WTC11 (cell line): ENCODE measurements around the gene SMIM12. TPM values are rescaled to one million over a fixed set of nuclear protein-coding genes. Genes with fewer than 3 reads are reported as not detected.

ENCODE experiments used
- ATAC-seq: fragments of 200-7000 bp; cut with Tn5 transposase; 2 replicates; pipeline ENCODE4 v1.10.0; 2021; ENCODE audit warnings: mild to moderate bottlenecking, moderate library complexity
- CTCF ChIA-PET: fragments of 300-600 bp; sonication (Branson Sonifier 250); formaldehyde crosslinking; loops from one replicate; lab custom pipeline; 2021; ENCODE audit warnings: antibody characterized with exemption; lab: Charles Lee
- POLR2A ChIA-PET: fragments of 350-600 bp; sonication (Branson Sonifier 250); formaldehyde crosslinking; loops from one replicate; lab custom pipeline; 2021; ENCODE audit warnings: antibody characterized with exemption; lab: Charles Lee
- DNase-seq: peaks from one replicate; pipeline ENCODE4 v3.0.0; 2021; ENCODE audit warnings: low spot score
- H3K27ac Mint-ChIP-seq: 2 replicates; pipeline ENCODE4 v1.8.0; 2021; ENCODE audit warnings: mixed read lengths
- H3K27me3 Mint-ChIP-seq: 2 replicates; pipeline ENCODE4 v1.8.0; 2021; ENCODE audit warnings: low read depth, mild to moderate bottlenecking, moderate library complexity, mixed read lengths
- H3K36me3 Mint-ChIP-seq: 2 replicates; pipeline ENCODE4 v1.8.0; 2021; ENCODE audit warnings: mixed read lengths
- H3K4me1 Mint-ChIP-seq: 2 replicates; pipeline ENCODE4 v1.8.0; 2022; ENCODE audit warnings: mixed read lengths
- H3K4me3 Mint-ChIP-seq: 2 replicates; pipeline ENCODE4 v1.8.0; 2021; ENCODE audit warnings: mild to moderate bottlenecking, moderate library complexity, mixed read lengths
- H3K9me3 Mint-ChIP-seq: 2 replicates; pipeline ENCODE4 v1.8.0; 2021; ENCODE audit warnings: mixed read lengths
- AR ChIP-seq: fragments of 250-450 bp; sonication (Bioruptor Pico); IDR thresholded peaks from 2 replicates; pipeline ENCODE4 v1.9.0; 2021; ENCODE audit warnings: mild to moderate bottlenecking
- ATF2 ChIP-seq: sonication (generic); formaldehyde crosslinking; IDR thresholded peaks from 2 replicates; pipeline ENCODE4 v1.8.1; 2022; ENCODE audit warnings: low read depth, missing genetic modification reagents, borderline replicate concordance
- CTCF ChIP-seq: fragments of 200-600 bp; IDR thresholded peaks from 2 replicates; pipeline ENCODE4 v1.8.0; 2022; ENCODE audit warnings: antibody characterized with exemption
- E2F5 ChIP-seq: sonication (generic); formaldehyde crosslinking; IDR thresholded peaks from 2 replicates; pipeline ENCODE4 v1.8.1; 2022; ENCODE audit warnings: mild to moderate bottlenecking, moderate library complexity, missing genetic modification reagents
- ETV6 ChIP-seq: sonication (generic); formaldehyde crosslinking; IDR thresholded peaks from 2 replicates; pipeline ENCODE4 v1.8.1; 2022; ENCODE audit warnings: mild to moderate bottlenecking, missing genetic modification reagents
- FOXJ3 ChIP-seq: sonication (generic); formaldehyde crosslinking; IDR thresholded peaks from 2 replicates; pipeline ENCODE4 v1.9.0; 2021; ENCODE audit warnings: missing genetic modification reagents, mild to moderate bottlenecking, borderline replicate concordance
- GABPB1 ChIP-seq: sonication (generic); formaldehyde crosslinking; IDR thresholded peaks from 2 replicates; pipeline ENCODE4 v1.8.1; 2023; ENCODE audit warnings: mild to moderate bottlenecking, missing genetic modification reagents
- IRF1 ChIP-seq: sonication (generic); formaldehyde crosslinking; IDR thresholded peaks from 2 replicates; pipeline ENCODE4 v1.8.0; 2023; ENCODE audit warnings: missing genetic modification reagents
- IRF2 ChIP-seq: sonication (generic); formaldehyde crosslinking; IDR thresholded peaks from 2 replicates; pipeline ENCODE4 v1.8.0; 2022; ENCODE audit warnings: low read depth, missing genetic modification reagents, borderline replicate concordance
- JUN ChIP-seq: sonication (generic); formaldehyde crosslinking; IDR thresholded peaks from 2 replicates; pipeline ENCODE4 v1.8.0; 2023; ENCODE audit warnings: mild to moderate bottlenecking, missing genetic modification reagents
- KAT7 ChIP-seq: sonication (generic); formaldehyde crosslinking; IDR thresholded peaks from 2 replicates; pipeline ENCODE4 v1.8.1; 2023; ENCODE audit warnings: missing genetic modification reagents, mild to moderate bottlenecking, borderline replicate concordance
- MYBL2 ChIP-seq: sonication (generic); formaldehyde crosslinking; IDR thresholded peaks from 2 replicates; pipeline ENCODE4 v1.8.1; 2023; ENCODE audit warnings: mild to moderate bottlenecking, moderate library complexity, missing genetic modification reagents
- NFATC4 ChIP-seq: fragments of 250-450 bp; sonication (Bioruptor Pico); IDR thresholded peaks from 2 replicates; pipeline ENCODE4 v1.9.0; 2021; ENCODE audit warnings: mild to moderate bottlenecking
- NR1H2 ChIP-seq: sonication (generic); formaldehyde crosslinking; IDR thresholded peaks from 2 replicates; pipeline ENCODE4 v1.9.0; 2021; ENCODE audit warnings: mild to moderate bottlenecking, moderate library complexity, missing genetic modification reagents
- NR2C2 ChIP-seq: sonication (generic); formaldehyde crosslinking; IDR thresholded peaks from 2 replicates; pipeline ENCODE4 v1.8.0; 2022; ENCODE audit warnings: mild to moderate bottlenecking, missing genetic modification reagents
- OVOL2 ChIP-seq: fragments of 250-450 bp; sonication (Bioruptor Pico); IDR thresholded peaks from 2 replicates; pipeline ENCODE4 v1.9.0; 2021; ENCODE audit warnings: mild to moderate bottlenecking, borderline replicate concordance
- RORB ChIP-seq: fragments of 250-450 bp; sonication (Bioruptor Pico); IDR thresholded peaks from 2 replicates; pipeline ENCODE4 v1.9.0; 2021; ENCODE audit warnings: mild to moderate bottlenecking
- SP1 ChIP-seq: sonication (generic); formaldehyde crosslinking; conservative IDR thresholded peaks from 2 replicates; pipeline ENCODE4 v1.8.1; 2022; ENCODE audit warnings: missing genetic modification reagents
- TEAD1 ChIP-seq: sonication (generic); formaldehyde crosslinking; IDR thresholded peaks from 2 replicates; pipeline ENCODE4 v1.8.0; 2022; ENCODE audit warnings: mild to moderate bottlenecking, missing genetic modification reagents
- ZMAT4 ChIP-seq: fragments of 250-450 bp; sonication (Bioruptor Pico); IDR thresholded peaks from 2 replicates; pipeline ENCODE4 v1.9.0; 2021; ENCODE audit warnings: mild to moderate bottlenecking
- ZNF281 ChIP-seq: sonication (generic); formaldehyde crosslinking; IDR thresholded peaks from 2 replicates; pipeline ENCODE4 v1.8.0; 2023; ENCODE audit warnings: mild to moderate bottlenecking, missing genetic modification reagents
- ZNF396 ChIP-seq: fragments of 250-450 bp; sonication (Bioruptor Pico); IDR thresholded peaks from 2 replicates; pipeline ENCODE4 v1.8.0; 2021; ENCODE audit warnings: mild to moderate bottlenecking, moderate library complexity, borderline replicate concordance
- total RNA-seq: library from RNA; stranded (reverse); gene quantifications from 3 replicates; pipeline ENCODE4 v1.2.3, GENCODE V29; 2021

The SMIM12 gene
- total RNA-seq, 1 experiment from 2014 or later, result 34.6 TPM

GRCh38 chr1:34884961-34885360 is 25.4 kb upstream of the SMIM12 start:
- Mint-ChIP-seq H3K27me3 (peaks cover 40% of the 10 kb centered on the region), H3K4me3 (peak overlapping the region; percentile 88), H3K9me3 (no peaks in the 10 kb centered on the region), H3K4me1 (peaks cover 7% of the 10 kb centered on the region; the same call in 1 of the 2 replicates), H3K36me3 (no peaks in the 10 kb centered on the region), H3K27ac (no peak overlapping the region)
- ChIA-PET POLR2A (interaction anchor here (0.9 to 1.6 kb wide), 5 partner anchors 18 to 45 kb away, joined by 3 to 6 read pairs (median 5); partner anchors contain the start of gene DLGAP3), CTCF (interaction anchor here (0.6 to 3.3 kb wide), 18 partner anchors 13 to 366 kb away, joined by 3 to 47 read pairs (median 4); partner anchors contain the start of genes DLGAP3, SMIM12 and TMEM35B)
- peak; percentile 75 for DNase-seq
- ATAC-seq, result peak; percentile 68
- TF ChIP-seq KAT7 (CRISPR knock-in tag) (peak; percentile 47; the same call in 1 of the 2 replicates), RORB (CRISPR knock-in tag) (no peak)

GRCh38 chr1:34884536-34884935 is 25.0 kb upstream of the SMIM12 start:
- DNase-seq (no peak), ATAC-seq (no peak)
- no peak for TF ChIP-seq FOXJ3 (CRISPR knock-in tag)
- TF ChIP-seq CTCF, result no peak
- no peak for TF ChIP-seq ZNF396 (CRISPR knock-in tag)
- TF ChIP-seq NFATC4 (CRISPR knock-in tag), result no peak
- no peak for TF ChIP-seq E2F5
- no peak for TF ChIP-seq MYBL2
- TF ChIP-seq NR1H2 (CRISPR knock-in tag), result no peak
- TF ChIP-seq AR (CRISPR knock-in tag), result no peak
- no peak for TF ChIP-seq ZMAT4
- TF ChIP-seq SP1 (CRISPR knock-in tag), result no peak
- TF ChIP-seq TEAD1 (CRISPR knock-in tag), result no peak
- no peak for TF ChIP-seq IRF1 (CRISPR knock-in tag)
- TF ChIP-seq ETV6 (CRISPR knock-in tag), result no peak
- TF ChIP-seq NR2C2 (CRISPR knock-in tag), result no peak
- TF ChIP-seq IRF2 (CRISPR knock-in tag), result no peak
- TF ChIP-seq JUN (CRISPR knock-in tag), result no peak
- no peak for TF ChIP-seq OVOL2 (CRISPR knock-in tag)
- no peak for TF ChIP-seq GABPB1 (CRISPR knock-in tag)
- no peak for TF ChIP-seq ZNF281 (CRISPR knock-in tag)
- no peak for TF ChIP-seq ATF2 (CRISPR knock-in tag)
- Mint-ChIP-seq H3K36me3 (no peaks in the 10 kb centered on the region), H3K27ac (no peak overlapping the region), H3K27me3 (peaks cover 40% of the 10 kb centered on the region), H3K9me3 (no peaks in the 10 kb centered on the region), H3K4me1 (peaks cover 7% of the 10 kb centered on the region; the same call in 1 of the 2 replicates), H3K4me3 (peak overlapping the region; percentile 88)
- POLR2A ChIA-PET, result interaction anchor here (0.9 to 1.0 kb wide), 2 partner anchors 18 to 25 kb away, joined by 3 read pairs; no protein-coding TSS in a partner anchor
- CTCF ChIA-PET, result interaction anchor here (0.9 to 3.3 kb wide), 8 partner anchors 19 to 102 kb away, joined by 3 to 47 read pairs (median 8); partner anchors contain the start of genes SMIM12 and TMEM35B
